GM06990 (cell line): ENCODE measurements around the gene VTI1A.

Experiments
- DNase-seq: peaks from one replicate; pipeline ENCODE4 v3.0.0-alpha.2; 2011; ENCODE audit not compliant: insufficient read length; ENCODE audit errors: extremely low read depth
- H3K27me3 ChIP-seq: replicated peaks from 2 replicates; pipeline ENCODE4 v1.6.0; 2011; ENCODE audit warnings: low read length; ENCODE audit not compliant: control insufficient read depth, insufficient read depth
- H3K36me3 ChIP-seq: 2 replicates; pipeline ENCODE4 v1.5.1; 2011; ENCODE audit warnings: low read length; ENCODE audit not compliant: control insufficient read depth, insufficient read depth
- H3K4me3 ChIP-seq: replicated peaks from 2 replicates; pipeline ENCODE4 v1.5.1; 2011; ENCODE audit warnings: low read depth, mild to moderate bottlenecking, control low read depth, low read length
- TF ChIP-seq, protein P1 (sequence below): IDR thresholded peaks from 2 replicates; pipeline ENCODE4 v1.5.1; 2011; ENCODE audit warnings: low read length, control low read depth, mild to moderate bottlenecking, inconsistent platforms; ENCODE audit not compliant: insufficient read depth, poor library complexity, severe bottlenecking

Gene VTI1A

DNA sequence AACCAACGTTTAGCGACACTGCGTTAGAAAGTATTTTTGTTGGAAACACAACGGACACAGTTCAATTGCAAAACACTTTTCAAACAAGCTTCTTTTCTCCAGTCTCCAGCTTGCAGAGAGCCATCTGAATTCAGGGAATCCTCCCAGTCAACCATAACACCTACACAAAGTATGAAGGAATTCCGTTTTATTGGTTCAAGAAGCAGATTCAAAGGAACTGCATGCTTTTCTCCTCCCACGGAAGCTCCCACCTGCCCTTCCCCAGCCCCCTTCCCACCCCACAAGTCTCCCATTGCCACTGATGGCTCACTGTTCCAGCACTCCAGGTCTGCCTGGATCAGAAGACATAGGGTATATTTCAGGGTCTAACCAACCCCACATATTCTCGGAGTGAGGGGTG, 312.5 kb downstream of the VTI1A start:
- Histone ChIP-seq H3K27me3 (no peaks in the 10 kb centered on the region), H3K36me3 (no peaks in the 10 kb centered on the region), H3K4me3 (no peak overlapping the region)
- DNase-seq = no peak
- TF ChIP-seq, protein P1, sequence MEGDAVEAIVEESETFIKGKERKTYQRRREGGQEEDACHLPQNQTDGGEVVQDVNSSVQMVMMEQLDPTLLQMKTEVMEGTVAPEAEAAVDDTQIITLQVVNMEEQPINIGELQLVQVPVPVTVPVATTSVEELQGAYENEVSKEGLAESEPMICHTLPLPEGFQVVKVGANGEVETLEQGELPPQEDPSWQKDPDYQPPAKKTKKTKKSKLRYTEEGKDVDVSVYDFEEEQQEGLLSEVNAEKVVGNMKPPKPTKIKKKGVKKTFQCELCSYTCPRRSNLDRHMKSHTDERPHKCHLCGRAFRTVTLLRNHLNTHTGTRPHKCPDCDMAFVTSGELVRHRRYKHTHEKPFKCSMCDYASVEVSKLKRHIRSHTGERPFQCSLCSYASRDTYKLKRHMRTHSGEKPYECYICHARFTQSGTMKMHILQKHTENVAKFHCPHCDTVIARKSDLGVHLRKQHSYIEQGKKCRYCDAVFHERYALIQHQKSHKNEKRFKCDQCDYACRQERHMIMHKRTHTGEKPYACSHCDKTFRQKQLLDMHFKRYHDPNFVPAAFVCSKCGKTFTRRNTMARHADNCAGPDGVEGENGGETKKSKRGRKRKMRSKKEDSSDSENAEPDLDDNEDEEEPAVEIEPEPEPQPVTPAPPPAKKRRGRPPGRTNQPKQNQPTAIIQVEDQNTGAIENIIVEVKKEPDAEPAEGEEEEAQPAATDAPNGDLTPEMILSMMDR = no peak

DNA sequence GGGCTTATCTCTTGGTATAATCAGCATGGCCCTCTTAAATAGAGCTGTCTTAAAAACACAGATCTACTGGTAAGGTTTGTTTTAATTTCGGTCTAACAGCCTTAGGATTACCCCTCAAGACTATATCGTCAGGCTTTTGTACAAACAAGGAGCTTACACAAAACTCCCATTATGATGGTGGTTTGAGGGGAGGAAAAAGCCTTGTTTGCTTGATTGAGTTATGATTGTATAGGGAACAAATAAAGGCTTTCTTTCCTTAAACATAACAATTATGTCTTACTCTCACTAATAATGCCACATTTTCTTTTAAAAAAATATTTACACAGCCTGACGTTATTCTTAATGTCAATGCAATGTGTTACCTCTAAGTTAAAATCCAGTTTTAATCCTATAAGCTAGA, 314.2 kb downstream of the VTI1A start:
- Histone ChIP-seq H3K36me3 (no peaks in the 10 kb centered on the region), H3K4me3 (no peak overlapping the region), H3K27me3 (no peaks in the 10 kb centered on the region)
- no peak for DNase-seq
- TF ChIP-seq, protein P1 = no peak

DNA sequence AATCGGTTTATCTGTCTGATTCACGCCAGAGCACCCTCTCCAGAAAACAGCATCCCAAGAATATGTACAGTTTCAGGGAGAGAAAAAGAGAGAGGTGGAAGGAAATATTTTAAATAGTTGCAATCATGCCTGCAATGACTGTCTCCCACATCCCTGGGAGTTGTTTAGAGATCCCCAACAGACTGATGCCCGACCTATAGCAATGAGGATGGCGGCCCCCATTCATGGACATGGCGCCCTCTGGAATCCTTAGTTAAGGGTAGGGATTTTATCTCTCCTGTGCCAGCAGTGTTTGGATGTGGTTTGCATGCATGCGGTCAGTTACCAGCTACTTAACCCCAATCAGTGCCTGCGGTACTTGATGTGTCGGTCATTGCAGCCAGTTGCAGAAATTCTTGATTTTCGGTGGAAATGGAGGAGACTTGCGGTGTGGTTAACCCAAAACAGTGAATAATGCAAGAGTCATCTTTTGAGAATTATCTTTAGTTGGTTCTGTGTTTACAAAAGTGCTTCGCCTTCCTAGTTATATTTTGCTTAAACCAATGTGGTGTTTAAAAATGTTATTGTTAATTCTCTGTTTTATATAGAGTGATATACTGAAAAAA, 317.0 kb downstream of the VTI1A start:
- DNase-seq = no peak

DNA sequence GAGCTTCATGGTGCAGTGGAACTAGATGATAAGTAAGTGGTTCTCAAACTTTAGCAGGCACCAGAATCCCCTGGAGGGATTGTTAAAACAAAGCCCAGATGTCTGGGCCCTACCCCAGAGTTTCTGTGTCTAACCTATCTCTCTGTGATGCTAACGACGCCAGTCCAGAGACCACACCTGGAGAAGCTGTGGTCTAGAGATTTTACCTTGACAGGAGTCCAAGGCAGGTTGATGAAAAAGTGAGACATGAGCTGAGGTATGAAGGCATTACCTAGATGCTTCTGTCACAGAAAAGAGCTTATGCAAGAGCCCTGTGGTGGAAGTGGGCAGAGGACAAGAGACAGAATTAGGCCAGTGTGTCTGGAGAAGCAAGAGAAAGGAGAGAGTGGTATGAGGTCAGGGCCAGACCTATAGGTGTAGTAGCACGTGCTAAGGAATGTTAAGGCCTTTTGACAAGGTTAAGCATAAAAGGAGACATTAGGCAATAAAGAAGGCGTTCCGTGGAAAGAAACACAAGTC, 318.8 kb downstream of the VTI1A start:
- TF ChIP-seq, protein P1 = no peak
- no peak overlapping the region for H3K4me3 ChIP-seq
- no peaks in the 10 kb centered on the region for H3K36me3 ChIP-seq
- H3K27me3 ChIP-seq = no peaks in the 10 kb centered on the region
- no peak for DNase-seq

More for the DNA sequence above, 317.0 kb downstream of the VTI1A start:
- TF ChIP-seq, protein P1 = no peak
- Histone ChIP-seq H3K27me3 (no peaks in the 10 kb centered on the region), H3K4me3 (no peak overlapping the region), H3K36me3 (no peaks in the 10 kb centered on the region)

DNA sequence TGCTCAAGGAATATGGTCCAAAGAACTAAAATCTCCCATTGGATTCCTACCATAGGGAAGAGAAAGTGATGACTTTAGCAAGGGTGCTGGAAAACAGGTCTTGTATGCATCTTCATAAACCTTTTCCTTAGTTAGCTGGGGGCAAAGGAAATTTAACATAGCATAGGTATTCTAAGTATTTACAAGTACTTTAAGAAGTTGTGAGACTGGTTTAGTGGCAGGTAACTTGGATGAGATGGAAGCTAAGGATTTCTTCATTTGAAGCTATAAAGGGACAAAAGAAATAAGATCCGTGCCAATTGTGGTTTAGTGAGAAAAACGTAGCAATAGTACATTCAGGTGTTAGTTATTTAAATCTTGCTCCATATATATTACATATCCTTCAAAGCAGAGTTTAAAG, 319.6 kb downstream of the VTI1A start:
- Histone ChIP-seq H3K36me3 (no peaks in the 10 kb centered on the region), H3K4me3 (no peak overlapping the region), H3K27me3 (no peaks in the 10 kb centered on the region)
- TF ChIP-seq, protein P1 = no peak
- no peak for DNase-seq

DNA sequence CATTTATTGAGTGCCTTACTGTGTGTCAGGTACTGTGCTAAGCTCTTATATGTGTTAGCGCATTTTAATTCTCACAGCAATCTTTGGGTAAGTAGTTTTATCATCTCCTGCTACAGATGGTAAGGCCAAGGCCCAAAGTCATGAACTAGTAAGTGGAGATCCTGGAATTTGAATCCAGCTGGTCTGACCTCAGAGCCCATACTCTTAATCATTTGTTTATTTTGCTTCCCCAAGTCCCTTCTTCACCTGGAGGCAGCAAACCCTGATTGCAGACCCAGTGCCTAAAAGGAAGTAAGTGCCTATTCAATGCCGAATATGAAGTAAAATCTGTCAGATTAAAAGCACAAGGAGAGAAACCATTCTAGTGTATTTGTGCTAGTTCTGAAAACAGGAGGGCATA, 320.1 kb downstream of the VTI1A start:
- no peaks in the 10 kb centered on the region for H3K36me3 ChIP-seq
- no peak for DNase-seq
- no peaks in the 10 kb centered on the region for H3K27me3 ChIP-seq
- TF ChIP-seq, protein P1 = no peak
- no peak overlapping the region for H3K4me3 ChIP-seq
